DND-41 (cell line): ENCODE data around the gene MEG3.

Experiments
- CTCF ChIP-seq: IDR thresholded peaks from 2 replicates; pipeline ENCODE4 v1.5.1; 2012; ENCODE audit warnings: borderline replicate concordance, low read length, moderate library complexity, mild to moderate bottlenecking; ENCODE audit not compliant: poor library complexity, severe bottlenecking; ENCODE audit errors: extremely low read depth
- EZH2 ChIP-seq: IDR thresholded peaks from 3 replicates; pipeline ENCODE4 v1.6.1; 2012; ENCODE audit warnings: borderline replicate concordance, low read depth, mild to moderate bottlenecking, moderate library complexity, low read length, inconsistent platforms; ENCODE audit not compliant: severe bottlenecking

DNA sequence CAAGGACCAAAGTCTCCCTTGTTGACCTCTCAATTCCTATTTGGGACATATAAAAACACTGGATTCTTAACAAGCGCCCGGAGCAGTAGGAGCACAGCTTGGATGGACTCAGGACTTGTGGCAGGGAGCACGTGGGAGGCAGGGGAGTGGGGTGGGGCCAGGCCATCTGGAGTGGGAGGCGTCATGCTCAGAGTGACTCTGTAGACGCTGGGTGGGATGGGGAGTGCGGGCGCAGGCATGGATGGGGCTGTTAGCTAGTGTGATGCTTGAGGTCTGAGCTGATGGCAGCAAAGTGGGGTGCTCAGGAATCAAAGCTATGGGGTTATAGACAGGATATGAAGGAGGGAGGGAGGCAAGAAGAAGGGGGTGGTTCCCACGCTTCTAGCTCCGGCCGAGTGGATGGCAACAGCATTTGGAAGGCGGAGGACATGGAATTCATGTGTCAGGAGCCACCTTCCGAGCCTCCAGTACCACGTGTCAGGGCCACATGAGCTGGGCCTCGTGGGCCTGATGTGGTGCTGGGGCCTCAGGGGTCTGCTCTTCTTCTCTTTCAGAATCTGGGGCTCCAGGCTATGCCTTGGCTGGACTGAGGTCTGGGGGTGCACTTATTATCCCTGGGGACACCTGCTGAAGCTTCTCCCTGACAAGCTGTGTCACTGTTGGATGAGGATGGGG is 26.2 kb downstream of the MEG3 start:
- TF ChIP-seq CTCF: no peak
- no peak for TF ChIP-seq EZH2
